ENCODE measurements around the gene GRIP1. TPM values are rescaled to one million over a fixed set of nuclear protein-coding genes. Genes with fewer than 3 reads are reported as not detected.
"Not testable (repeated sequence)": the region's sequence is repeated elsewhere in the genome, so short reads cannot be mapped to it uniquely, and the experiment has no call there.

The GRIP1 gene
- total RNA-seq, 1 donor from 2014 or later: 7.7 TPM

GRCh38 chr12:66314278-66314677 is 364.6 kb downstream of the GRIP1 start:
- DNase-seq (no peak), ATAC-seq (no peak)
- intact Hi-C loops (cut with micrococcal nuclease): no loop called here

- intact Hi-C loops (cut with micrococcal nuclease): no loop called here
- ATAC-seq (no peak), DNase-seq (no peak)
These were observed 366.7 kb downstream of the GRIP1 start for GRCh38 chr12:66312189-66312588.

GRCh38 chr12:66309606-66310005 is 369.3 kb downstream of the GRIP1 start:
- intact Hi-C loops (cut with micrococcal nuclease): no loop called here
- no peak for DNase-seq
- ATAC-seq: no peak

- intact Hi-C loops (cut with micrococcal nuclease): no loop called here
- DNase-seq (no peak), ATAC-seq (no peak)
These were observed 374.5 kb downstream of the GRIP1 start for GRCh38 chr12:66304296-66304900.

GRCh38 chr12:66303316-66303804 is 375.5 kb downstream of the GRIP1 start:
- DNase-seq; intact Hi-C loops (cut with micrococcal nuclease); ATAC-seq: not testable (repeated sequence)

GRCh38 chr12:66302827-66303169 is 376.1 kb downstream of the GRIP1 start:
- intact Hi-C loops (cut with micrococcal nuclease): no loop called here
- DNase-seq (no peak), ATAC-seq (no peak)

- DNase-seq: peak; percentile 99
- intact Hi-C loops (cut with micrococcal nuclease): no loop called here
These were observed 376.7 kb downstream of the GRIP1 start, which contains the start of gene HELB for GRCh38 chr12:66301944-66302826. Gene HELB, plus strand, starts transcription at chr12:66302493. Its CDS starts 111 bp downstream, at chr12:66302604.

GRCh38 chr12:66297923-66298322 is 381.0 kb downstream of the GRIP1 start:
- intact Hi-C loops (cut with micrococcal nuclease): no loop called here
- no peak for ATAC-seq

More at GRCh38 chr12:66301944-66302826, 376.7 kb downstream of the GRIP1 start, which contains the start of gene HELB:
- peak; percentile 100 for ATAC-seq

More at GRCh38 chr12:66297923-66298322, 381.0 kb downstream of the GRIP1 start:
- no peak for DNase-seq

All from left ventricle myocardium superior (tissue), 1 donor.